Measurements from ENCODE around the gene CENPN.
A peak's percentile ranks its signal among the peaks of the same experiment; 100 is the strongest.

Gene CENPN

GRCh38 chr16:81029930-81030604 lies 23.1 kb downstream of the CENPN start:
- DNase-seq (ENCODE audit: low read depth in 2 of 2): no peak

GRCh38 chr16:81035398-81035974 lies 28.5 kb downstream of the CENPN start, which contains the start of gene ATMIN:
Gene ATMIN (plus strand): TSS chr16:81035842. CDS start chr16:81035871, 29 bp downstream.
- DNase-seq (ENCODE audit: low read depth in 2 of 2): peak; percentile 83 to 92

DNA sequence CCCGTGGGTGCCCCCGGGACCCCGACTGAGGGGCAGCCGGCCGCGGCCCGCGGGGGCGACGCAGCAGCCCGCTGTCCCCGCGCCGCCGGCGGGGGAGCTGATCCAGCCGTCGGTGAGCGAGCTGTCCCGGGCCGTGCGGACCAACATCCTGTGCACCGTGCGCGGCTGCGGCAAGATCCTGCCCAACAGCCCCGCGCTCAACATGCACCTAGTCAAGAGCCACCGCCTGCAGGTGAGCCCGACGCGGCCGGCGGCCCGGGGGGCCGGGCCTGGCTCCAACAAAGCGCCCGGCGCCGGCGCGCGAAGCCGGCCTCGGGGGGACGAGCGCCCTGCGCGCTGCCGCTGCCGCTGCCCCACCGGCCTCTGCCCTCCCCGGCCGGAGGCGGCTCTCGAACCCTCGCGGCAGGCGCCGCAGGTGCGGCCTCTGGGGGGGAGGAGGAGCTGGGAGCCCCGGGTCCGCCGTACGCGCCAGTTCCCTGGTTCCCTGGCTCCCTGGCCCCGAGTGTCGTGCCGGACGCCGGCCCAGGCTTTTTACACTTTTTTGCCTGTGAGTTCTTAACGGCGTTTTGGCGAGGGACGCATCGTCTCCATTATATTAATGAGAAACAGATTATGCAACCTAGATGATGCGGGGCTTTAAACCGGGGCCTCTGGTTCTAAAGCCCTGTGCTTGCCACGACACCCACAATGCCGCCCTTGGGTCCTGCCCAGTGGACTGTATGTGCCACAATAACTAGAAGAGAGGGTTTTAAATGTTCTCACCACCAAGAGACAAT lies 29.1 kb downstream of the CENPN start:
- peak; percentile 16 to 35 for DNase-seq (ENCODE audit: low read depth in 2 of 2)

DNA sequence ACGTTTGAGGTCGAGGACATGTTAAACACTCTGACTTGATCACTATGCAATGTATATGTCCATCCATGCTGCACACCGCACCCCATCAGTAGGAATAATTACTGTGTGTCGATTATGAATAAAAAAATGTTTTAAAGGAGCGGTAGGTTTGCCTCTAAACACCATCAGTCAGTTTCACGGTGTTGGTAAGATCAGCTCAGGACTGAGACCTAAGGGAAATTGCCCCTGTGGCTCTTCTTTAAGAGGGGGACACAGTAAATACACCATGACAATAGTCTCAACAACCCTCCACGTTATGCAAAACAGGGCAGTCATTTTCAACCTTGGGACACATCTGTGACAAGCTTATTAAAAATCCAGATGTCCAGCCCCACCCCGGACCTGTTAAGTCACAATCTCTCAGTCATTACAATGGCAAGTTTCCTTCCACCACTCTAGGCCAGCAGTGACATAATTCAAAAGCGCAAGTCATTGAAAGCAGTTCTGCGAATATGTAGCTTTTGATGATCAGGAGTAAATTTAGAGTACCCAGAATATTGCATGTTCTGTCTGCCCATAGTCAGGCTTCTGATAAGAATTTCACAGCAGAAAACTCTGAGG lies 29.8 kb downstream of the CENPN start:
- no peak for DNase-seq (ENCODE audit: low read depth in 2 of 2)

DNA sequence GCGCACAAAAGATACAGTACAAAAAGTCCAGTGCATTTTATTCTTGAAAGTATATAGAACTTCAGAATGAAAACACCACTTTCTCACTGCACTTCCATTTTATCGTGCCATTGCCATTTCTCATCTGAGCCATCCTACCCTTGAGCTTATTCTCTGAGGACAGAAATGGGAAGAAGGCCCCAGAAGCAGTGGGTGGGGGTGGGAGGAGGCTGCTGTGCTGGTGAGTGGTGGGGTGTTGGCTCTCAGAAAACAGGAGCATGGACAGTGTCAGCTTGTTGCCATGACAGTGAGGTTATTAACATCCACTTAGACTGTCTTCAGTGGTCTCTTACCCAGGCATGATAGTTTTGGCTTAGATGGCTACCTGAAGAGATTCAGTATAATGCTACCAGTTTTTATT lies 33.1 kb downstream of the CENPN start:
- no peak for DNase-seq (ENCODE audit: low read depth in 2 of 2)

DNA sequence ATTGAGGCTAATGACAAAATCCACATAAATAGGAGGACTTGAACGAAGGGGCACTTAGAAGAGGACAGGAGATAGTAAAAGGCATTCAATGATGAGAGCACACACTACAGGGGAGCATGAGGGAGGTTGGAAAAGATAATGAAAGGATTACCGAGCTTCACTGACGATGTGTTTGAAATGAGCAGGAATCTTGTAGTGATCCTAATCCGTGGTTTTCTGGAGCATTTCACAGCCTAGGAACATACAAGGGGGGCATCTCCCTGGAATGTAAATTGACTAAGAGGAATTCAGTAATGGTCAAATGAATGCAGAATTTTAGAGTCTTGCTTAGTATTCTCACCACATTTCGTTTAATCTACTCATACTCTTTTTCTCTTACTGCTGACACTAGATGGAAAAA lies 33.8 kb downstream of the CENPN start:
- no peak for DNase-seq (ENCODE audit: low read depth in 2 of 2)

DNA sequence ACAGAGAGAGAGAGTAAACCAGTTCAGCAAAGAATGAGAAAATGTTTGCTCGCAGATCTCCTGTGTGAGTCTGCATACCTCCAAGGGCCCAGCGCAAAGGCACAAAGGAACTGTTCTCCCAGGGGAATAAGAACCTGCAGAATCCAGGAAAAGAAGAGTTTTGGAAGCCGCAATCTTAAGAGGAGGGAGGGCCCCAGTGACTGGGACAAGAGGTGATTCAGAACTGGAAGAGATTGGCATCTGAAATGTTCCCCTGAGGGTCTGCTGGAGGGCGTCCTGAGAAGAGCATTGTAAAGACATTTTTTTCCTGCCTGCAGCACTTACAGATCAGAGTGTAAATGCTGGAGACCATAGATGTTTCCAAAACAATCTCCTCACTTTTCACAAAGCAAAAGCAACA lies 34.7 kb downstream of the CENPN start:
- no peak for DNase-seq (ENCODE audit: low read depth in 2 of 2)

DNA sequence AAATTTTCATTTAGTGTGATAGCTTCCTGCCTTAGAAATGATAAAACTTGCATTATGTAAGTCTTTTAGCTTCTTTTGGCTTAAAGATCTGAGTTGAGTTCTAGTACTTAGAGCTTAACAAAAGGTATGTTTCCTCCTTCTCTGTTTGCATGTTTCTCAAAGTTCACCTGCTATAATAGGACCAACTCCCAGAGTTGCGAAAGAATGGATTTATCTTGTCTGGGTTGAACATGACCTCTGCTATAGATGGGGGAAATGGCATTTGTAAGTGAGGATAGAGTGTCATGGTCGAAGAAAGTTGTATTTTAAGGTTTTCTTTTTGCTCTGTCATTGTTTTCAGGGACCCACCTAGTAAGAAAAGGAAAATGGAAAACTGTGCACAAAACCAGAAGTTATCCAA lies 35.8 kb downstream of the CENPN start:
- DNase-seq (ENCODE audit: low read depth in 2 of 2): no peak

DNA sequence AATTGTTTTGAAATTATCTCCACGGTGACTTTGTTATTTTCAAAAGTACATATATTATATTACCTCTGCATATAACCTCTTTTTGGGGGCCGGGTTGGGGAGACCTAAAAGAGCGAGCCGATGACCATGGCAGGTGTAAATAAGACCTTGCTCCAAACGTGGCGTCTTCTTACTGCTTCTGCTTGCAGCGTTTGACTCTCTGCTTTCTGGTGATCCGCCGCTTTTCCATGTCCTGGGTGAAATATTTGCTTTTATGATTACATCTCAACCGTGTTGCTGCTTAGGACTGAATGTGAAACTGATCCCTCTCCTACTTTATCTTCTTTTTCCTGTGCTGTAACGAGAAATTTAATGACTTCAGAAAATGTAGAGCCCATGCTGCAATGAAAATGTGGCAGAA lies 46.7 kb downstream of the CENPN start:
- no peak for DNase-seq (ENCODE audit: low read depth in 2 of 2)

DNA sequence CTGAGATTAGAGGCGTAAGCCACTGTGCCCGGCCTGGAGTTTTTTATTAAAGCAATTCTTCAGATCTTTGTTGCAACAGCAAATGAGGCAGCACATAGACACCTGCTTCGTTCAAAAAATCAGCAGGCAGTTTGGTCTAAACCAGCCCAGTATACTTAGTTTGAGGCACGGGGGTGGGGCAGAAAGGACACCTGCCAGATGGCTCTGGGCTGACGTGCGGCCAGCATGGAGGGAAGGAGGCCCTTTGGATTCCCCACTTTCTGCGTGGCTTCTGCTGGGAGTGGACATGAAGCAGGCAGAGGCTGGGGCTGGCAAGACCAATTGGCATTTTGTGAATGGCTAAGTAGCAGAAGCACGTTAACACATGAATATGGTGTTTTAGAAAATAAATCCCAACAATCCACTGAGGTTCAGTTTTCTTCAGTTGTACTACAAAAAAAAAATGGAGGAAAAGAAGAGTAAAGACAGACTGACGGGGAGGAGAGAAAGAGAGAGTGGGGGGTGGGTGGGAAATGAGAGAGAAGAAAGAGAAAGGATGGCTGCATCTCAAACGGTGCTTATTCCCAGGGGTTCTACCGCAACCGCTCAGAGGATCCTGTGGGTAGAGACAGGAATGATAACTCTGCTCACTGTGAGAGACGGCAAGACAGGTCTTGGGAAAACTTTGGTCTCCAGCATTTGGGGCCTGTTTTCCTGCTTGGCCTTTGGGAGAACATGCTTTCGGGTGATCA lies 53.7 kb downstream of the CENPN start:
- DNase-seq (ENCODE audit: low read depth in 2 of 2): no peak

DNA sequence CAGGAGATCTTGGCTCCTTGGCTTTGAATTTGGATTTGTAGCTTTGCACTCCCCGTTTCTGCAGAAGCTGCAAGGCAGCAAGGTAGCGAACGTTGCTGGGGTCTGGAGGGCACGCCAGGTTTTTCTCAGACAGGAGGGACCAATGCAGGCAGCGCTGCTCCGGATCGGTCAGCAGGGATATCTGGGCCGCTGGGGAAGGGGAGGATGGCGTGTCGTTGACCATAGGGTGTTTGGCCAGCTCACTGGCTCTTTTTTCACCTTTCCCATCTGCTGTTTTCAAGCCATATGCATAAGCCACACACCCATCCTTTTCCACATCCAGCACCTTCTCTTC lies 54.3 kb downstream of the CENPN start:
- no peak for DNase-seq (ENCODE audit: low read depth in 2 of 2)

DNA sequence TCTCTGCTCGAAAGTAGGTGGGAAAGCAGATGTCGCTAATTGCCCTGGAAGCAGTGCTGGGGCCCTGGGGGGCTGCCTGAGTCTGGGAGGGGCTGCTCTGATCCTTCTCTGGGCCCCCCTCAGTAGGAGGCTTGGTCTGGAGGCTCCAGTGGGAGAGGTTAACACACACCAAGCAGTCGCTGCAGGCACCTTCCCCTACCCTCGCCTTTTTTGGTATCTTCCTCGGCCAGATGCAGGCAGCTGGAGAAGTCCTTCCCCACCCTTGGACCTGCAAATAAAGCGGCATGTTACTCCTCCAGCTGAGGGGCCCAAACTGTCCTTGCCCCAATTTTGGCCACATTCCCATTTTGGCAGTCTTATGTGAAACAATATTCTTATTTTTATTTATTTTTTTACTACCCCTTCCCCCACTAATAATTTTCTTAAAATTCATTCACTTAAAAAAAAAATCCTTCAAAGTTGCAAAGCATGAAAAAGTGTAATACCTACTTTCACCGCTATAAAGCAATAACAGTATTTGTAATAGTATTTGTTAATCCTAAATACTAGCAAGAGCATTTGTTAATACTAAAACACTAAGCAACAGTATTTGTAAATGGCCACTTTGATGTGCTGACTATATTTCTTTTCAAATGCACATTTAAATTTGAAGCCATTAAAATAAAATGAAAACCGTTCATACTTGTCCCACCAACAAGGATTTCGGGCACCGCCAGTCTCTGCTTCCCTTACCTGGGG lies 55.0 kb downstream of the CENPN start:
- no peak for DNase-seq (ENCODE audit: low read depth in 2 of 2)

DNA sequence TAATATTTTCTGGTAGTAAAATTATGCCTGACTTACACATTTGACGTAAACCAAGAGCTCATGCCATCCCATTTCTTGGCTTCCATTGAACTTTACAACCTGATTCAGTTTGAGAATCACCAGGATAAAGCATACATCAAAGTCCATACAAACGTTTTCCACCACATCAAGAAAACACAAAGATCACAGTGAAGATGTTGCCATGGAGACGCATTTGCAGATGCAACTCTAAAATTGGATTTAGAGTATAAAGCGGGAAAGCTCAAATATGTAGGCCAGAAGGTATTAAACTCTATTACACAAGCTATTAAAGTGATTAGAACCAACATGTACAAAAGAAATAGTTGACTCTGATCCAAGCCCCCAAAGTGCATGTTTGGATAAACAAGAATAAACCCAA lies 59.7 kb downstream of the CENPN start:
- no peak for DNase-seq (ENCODE audit: low read depth in 2 of 2)

DNA sequence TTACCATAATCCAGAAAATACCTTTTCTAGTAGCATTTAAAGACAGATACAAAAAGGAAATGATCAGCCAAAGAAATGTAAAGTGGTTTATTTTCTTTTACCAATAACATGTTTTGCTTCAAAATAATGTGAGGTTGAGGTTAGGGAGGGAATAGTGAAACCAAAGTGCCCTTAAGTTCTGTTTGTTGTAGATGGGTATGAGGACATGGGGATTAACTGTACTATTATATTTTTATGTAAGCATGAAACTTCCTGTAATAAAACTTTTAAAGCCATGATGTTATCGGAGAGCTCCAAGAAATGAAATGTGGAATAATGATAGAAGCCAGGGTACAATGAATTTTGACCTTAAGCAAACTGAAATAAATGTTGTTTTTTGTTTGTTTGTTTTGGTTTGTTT lies 60.2 kb downstream of the CENPN start:
- DNase-seq (ENCODE audit: low read depth in 2 of 2): no peak

- DNase-seq (ENCODE audit: low read depth in 2 of 2): no peak
Measured at GRCh38 chr16:81069063-81069462, 62.0 kb downstream of the CENPN start.

GRCh38 chr16:81070979-81071378 lies 64.0 kb downstream of the CENPN start:
- no peak for DNase-seq (ENCODE audit: low read depth in 2 of 2)

DNA sequence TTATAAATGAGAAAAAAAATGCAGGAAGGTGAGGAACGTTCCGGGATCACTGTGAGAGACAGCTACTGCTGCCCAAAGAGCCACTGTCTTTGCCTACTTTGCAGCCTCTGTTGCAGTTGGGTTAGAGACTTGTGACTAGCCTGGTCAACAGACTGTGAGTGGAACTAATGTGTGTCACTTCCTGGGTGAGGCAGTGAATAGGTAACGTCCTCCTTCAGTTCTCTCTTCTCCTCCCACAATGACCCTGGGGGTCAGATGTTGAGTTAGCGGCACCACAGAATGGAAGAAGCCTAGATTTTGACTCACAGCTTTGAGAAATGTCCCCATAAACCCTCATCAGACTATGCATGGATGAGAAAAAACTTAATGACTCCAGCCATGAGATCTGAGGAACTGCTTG lies 64.8 kb downstream of the CENPN start:
- no peak for DNase-seq (ENCODE audit: low read depth in 2 of 2)

DNA sequence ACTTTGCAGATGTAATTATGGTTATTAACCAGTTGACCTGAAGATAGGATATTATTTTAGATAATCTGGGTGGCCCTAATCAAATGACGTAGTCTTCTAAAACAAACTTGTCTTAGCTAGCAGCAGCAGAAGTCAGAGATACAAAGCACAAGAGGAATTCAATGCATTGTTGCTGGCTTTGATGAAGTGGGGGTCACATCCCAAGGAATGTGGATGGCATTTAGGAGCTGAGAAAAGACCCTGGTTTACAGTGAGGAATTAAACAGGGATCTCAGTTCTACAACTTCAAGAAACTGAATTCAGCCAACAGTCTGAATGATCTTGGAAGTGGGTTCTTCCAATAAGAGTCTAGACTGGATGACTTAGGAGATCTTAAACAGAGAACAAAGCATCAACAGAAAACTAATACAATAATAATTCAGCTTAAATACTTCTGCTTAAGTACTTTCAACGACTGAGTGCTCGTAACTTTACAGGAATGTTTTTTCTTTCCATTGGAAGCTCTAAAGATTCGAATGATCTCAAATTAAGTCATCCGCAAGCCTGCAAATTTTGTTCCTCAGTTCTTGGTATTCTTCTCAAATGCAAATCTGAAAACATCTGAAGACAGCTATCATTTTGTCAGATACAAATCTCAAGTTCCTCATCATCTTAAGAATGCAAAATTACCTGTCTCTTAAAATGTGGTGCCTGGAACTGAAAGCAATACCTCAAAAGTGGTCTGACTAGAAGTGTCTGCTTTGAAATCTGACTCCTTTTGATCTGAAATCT lies 66.7 kb downstream of the CENPN start:
- DNase-seq (ENCODE audit: low read depth in 2 of 2): no peak

DNA sequence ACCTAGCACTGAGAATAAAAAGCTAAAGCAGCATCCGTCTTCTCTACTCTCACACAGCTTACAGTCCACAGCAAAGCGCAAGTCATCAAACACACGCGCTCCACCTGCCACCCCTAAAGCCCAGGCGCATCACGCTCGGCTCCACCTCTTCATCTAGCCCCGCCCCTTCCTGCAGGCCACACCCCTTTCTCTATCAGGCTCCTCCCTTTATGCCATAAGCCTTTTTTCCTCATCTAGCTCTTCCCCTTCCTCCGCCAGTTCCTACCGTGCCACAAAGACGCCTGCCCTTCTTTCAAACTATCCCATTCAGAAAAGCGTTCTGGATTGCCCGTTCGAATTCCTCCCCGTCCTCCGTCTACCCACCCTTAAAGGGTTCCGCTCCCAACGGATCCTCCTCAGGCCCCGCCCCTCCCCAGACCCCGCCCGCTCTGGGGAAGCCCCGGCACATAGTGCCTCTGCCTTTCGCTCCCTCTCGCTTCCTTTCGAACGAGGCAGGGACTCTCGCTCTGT lies 69.6 kb downstream of the CENPN start:
- DNase-seq (ENCODE audit: low read depth in 2 of 2): peak; percentile 92 to 94
